GM12878 (cell line): Measurements from ENCODE around the gene DIDO1. TPM values are rescaled to one million over a fixed set of nuclear protein-coding genes. Genes with fewer than 3 reads are reported as not detected.

Experiments
- ATAC-seq: fragments of 200-7000 bp; cut with Tn5 transposase; 3 replicates; pipeline ENCODE4 v1.9.1; 2020; ENCODE audit warnings: mild to moderate bottlenecking, moderate library complexity
- BruUV-seq: library from RNA; stranded (reverse); fragments of 400-500 nt; replicated peaks from 2 replicates; lab custom pipeline; 2021; lab: Mats Ljungman, UMichigan
- CTCF ChIA-PET: fragments of 300-600 bp; sonication (Branson Sonifier 250); formaldehyde crosslinking; extraction: SDS; loops from one replicate; lab custom pipeline; 2021; ENCODE audit warnings: inconsistent platforms; lab: Yijun Ruan, JAX
- POLR2A ChIA-PET: fragments of 350-600 bp; formaldehyde crosslinking; extraction: SDS; loops from one replicate; lab custom pipeline; 2021; ENCODE audit warnings: inconsistent platforms; lab: Charles Lee
- RAD21 ChIA-PET: fragments of 300-600 bp; sonication (Branson Sonifier 250); formaldehyde crosslinking; loops from one replicate; lab custom pipeline; 2023; ENCODE audit warnings: antibody characterized with exemption; ENCODE audit not compliant: unreplicated experiment; lab: Charles Lee
- SMC1A ChIA-PET: fragments of 300-600 bp; sonication (Branson Sonifier 250); formaldehyde crosslinking; loops from one replicate; lab custom pipeline; 2023; ENCODE audit not compliant: unreplicated experiment, uncharacterized antibody; lab: Charles Lee
- DNase-seq: peaks from one replicate; pipeline ENCODE4 v3.0.0-alpha.2; 2011; ENCODE audit warnings: low read depth, low spot score
- FAIRE-seq: peaks from 3 replicates; lab custom pipeline; 2011; peaks lifted over from hg19 to GRCh38; lab: Jason Lieb, UNC
- H2AFZ ChIP-seq: 2 replicates; pipeline ENCODE4 v1.6.0; 2011; ENCODE audit warnings: low read depth, low read length, control low read depth; ENCODE audit not compliant: control insufficient read depth
- H3K27ac ChIP-seq: 2 replicates; pipeline ENCODE4 v1.5.1; 2011; ENCODE audit warnings: control low read depth; ENCODE audit not compliant: control insufficient read depth, insufficient read depth
- H3K27me3 ChIP-seq, 2 experiments: replicated peaks in 1 of 2; 2 replicates each; pipeline versions ENCODE4 v1.6.0 to v1.6.1; 2011; ENCODE audit warnings: low read length in 1 of 2; ENCODE audit not compliant: control insufficient read depth in 2 of 2, insufficient read depth in 2 of 2
- H3K36me3 ChIP-seq, 2 experiments: 2 replicates each; pipeline ENCODE4 v1.5.1; 2011; ENCODE audit warnings: low read length in 1 of 2; ENCODE audit not compliant: control insufficient read depth in 2 of 2, insufficient read depth in 2 of 2
- H3K4me1 ChIP-seq: 2 replicates; pipeline ENCODE4 v1.6.1; 2011; ENCODE audit warnings: mild to moderate bottlenecking, low read length, moderate library complexity, mixed read lengths; ENCODE audit not compliant: control insufficient read depth, insufficient read depth
- H3K4me2 ChIP-seq: 2 replicates; pipeline ENCODE4 v1.6.0; 2011; ENCODE audit warnings: control low read depth; ENCODE audit not compliant: control insufficient read depth, insufficient read depth
- H3K4me3 ChIP-seq: fragments of 200-600 bp; sonication (generic); 2 replicates; pipeline ENCODE4 v1.5.1; 2016
- H3K79me2 ChIP-seq: 2 replicates; pipeline ENCODE4 v1.6.0; 2011; ENCODE audit warnings: low read length; ENCODE audit not compliant: control insufficient read depth, insufficient read depth
- H3K9ac ChIP-seq: 2 replicates; pipeline ENCODE4 v1.8.0; 2011; ENCODE audit warnings: low read length, control low read depth, mixed read lengths; ENCODE audit not compliant: control insufficient read depth, insufficient read depth
- H3K9me3 ChIP-seq: replicated peaks from 3 replicates; pipeline ENCODE4 v1.5.1; 2011; ENCODE audit warnings: mild to moderate bottlenecking, low read length; ENCODE audit not compliant: control insufficient read depth, insufficient read depth
- H4K20me1 ChIP-seq: 2 replicates; pipeline ENCODE4 v1.6.0; 2011; ENCODE audit not compliant: control insufficient read depth, insufficient read depth
- ATF7 ChIP-seq: fragments of 450-650 bp; IDR thresholded peaks from 2 replicates; pipeline ENCODE4 v1.6.1; 2016; ENCODE audit warnings: low read depth, mild to moderate bottlenecking
- CREM ChIP-seq: IDR thresholded peaks from 2 replicates; pipeline ENCODE4 v1.6.1; 2014; ENCODE audit warnings: antibody characterized with exemption, low read depth
- IRF4 ChIP-seq: IDR thresholded peaks from 2 replicates; pipeline ENCODE4 v1.6.1; 2011; ENCODE audit warnings: low read depth, low read length
- POLR2A ChIP-seq: IDR thresholded peaks from 2 replicates; pipeline ENCODE4 v1.6.1; 2011; ENCODE audit warnings: low read depth, mild to moderate bottlenecking, low read length
- ZZZ3 ChIP-seq: IDR thresholded peaks from 2 replicates; pipeline ENCODE4 v1.6.1; 2011; ENCODE audit warnings: low read depth; ENCODE audit not compliant: control insufficient read depth, insufficient read length
- WGBS: methylation state at CpG from one replicate; pipeline ENCODE4 v1.1.6; 2016; ENCODE audit warnings: low lambda C conversion rate; ENCODE audit not compliant: insufficient replicate concordance, insufficient coverage; ENCODE audit errors: missing lambda C conversion rate; 5-methylcytosine and 5-hydroxymethylcytosine counted together
- in situ Hi-C: fragments of 300-500 bp; cut with MboI; formaldehyde crosslinking; loops from 9 replicates; pipeline ENCODE4 v1.14.3; 2018; ENCODE audit warnings: mixed read lengths
- intact Hi-C: fragments of 100-400 bp; cut with micrococcal nuclease; formaldehyde crosslinking; loops from one replicate; pipeline ENCODE4 v1.14.2; 2022; ENCODE audit not compliant: unreplicated experiment
- polyA plus RNA-seq, 11 experiments: library from polyadenylated mRNA; depleted of rRNA in 4 of 11; unstranded in 6 of 11; stranded (reverse) in 5 of 11; fragments of >200 nt; fragmentation: Nextera tagmentation in 4 of 11; fragmentation: Illumina TruSeq in 1 of 11; extraction: Ambion mirVana in 4 of 11; extraction: Trizol in 1 of 11; gene quantifications; 1 replicate in 1 of 11; 2 replicates in 10 of 11; pipeline versions ENCODE4 v1.2.1 to v1.2.3, GENCODE V29; 2011 to 2016; ENCODE audit warnings: inconsistent platforms in 2 of 11, missing spikeins in 2 of 11, low read depth in 1 of 11
- total RNA-seq, 4 experiments: library from RNA; depleted of rRNA in 3 of 4; stranded (reverse); fragments of >200 nt in 3 of 4; fragmentation: Illumina TruSeq in 1 of 4; extraction: Trizol in 1 of 4; gene quantifications; 2 replicates each; pipeline versions ENCODE4 v1.2.1 to v1.2.3, GENCODE V29; 2013 to 2021
- TF ChIP-seq, protein P1 (sequence below): fragments of 450-650 bp; IDR thresholded peaks from 2 replicates; pipeline ENCODE4 v1.6.1; 2017; ENCODE audit warnings: mild to moderate bottlenecking, low read depth, inconsistent platforms; ENCODE audit not compliant: poor library complexity, severe bottlenecking

Gene DIDO1
- total and polyA plus RNA-seq, 10 of the 15 experiments (the other 5 are each of a cell fraction or from before 2014, with no cell fraction given): 5.5 to 56.4 (median 38.4) TPM

DNA sequence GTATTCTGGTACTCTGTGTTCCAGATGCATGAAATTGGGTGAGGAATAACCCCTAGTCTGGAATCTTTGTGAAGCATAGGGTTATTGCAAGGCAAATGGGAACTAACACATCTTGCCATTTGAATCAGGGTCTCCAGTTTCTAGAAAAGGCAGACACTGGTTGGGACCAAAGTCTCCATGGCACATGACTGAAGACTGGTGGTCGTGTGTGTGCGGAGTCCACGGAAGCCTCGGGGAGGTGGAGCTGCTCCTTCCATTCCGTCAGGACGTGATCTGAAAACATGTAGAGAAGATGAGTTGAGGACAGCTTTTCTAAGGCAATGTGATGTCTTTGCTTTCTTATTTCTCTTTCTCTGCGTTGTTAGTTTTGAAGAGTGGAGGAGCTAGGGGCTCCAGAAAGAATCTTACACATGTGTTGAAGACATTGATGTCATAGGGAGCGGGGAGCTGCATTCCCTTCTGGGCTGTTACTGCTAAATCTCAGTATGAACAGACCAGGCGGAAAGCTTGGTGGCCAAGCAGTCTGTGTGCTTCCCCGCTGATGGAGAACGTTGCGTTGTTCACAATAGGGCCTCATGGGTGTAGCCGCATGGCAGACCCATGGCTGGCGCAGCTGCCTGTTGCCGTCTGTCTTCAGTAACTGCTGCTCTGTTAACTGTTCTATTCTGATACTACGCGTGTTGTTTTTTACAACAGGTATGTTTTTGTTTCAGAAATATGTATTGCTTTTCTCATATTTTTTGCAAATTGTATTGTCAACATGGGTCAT, 21.4 kb upstream of the DIDO1 start (continued):
- TF ChIP-seq, protein P1, sequence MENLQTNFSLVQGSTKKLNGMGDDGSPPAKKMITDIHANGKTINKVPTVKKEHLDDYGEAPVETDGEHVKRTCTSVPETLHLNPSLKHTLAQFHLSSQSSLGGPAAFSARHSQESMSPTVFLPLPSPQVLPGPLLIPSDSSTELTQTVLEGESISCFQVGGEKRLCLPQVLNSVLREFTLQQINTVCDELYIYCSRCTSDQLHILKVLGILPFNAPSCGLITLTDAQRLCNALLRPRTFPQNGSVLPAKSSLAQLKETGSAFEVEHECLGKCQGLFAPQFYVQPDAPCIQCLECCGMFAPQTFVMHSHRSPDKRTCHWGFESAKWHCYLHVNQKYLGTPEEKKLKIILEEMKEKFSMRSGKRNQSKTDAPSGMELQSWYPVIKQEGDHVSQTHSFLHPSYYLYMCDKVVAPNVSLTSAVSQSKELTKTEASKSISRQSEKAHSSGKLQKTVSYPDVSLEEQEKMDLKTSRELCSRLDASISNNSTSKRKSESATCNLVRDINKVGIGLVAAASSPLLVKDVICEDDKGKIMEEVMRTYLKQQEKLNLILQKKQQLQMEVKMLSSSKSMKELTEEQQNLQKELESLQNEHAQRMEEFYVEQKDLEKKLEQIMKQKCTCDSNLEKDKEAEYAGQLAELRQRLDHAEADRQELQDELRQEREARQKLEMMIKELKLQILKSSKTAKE: no peak
- no peak for TF ChIP-seq ATF7
- TF ChIP-seq CREM: no peak

DNA sequence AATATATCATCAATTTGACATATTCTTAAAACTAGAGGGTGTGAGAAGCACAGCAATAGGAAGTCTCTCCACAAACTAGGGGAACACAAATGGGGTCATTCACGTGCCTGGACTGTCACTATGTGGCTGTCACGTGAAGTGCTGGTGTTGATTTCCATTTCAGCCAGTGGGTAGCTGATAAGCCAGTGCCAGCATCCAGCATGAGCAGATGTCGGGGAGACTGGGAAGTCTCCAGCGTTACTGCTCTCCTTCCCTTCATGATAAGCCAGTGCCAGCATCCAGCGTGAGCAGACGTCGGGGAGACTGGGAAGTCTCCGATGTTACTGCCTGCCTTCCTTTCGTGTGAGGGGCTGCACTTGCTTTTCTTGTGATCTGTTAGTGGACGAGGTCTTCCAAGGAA, 20.6 kb upstream of the DIDO1 start:
- BruUV-seq: no TSS peak
- no peak overlapping the region for H3K9ac ChIP-seq
- ChIA-PET RAD21 (no interaction called here), CTCF (no interaction called here), POLR2A (no interaction called here), SMC1A (no interaction called here)
- DNase-seq (no peak), FAIRE-seq (no peak), ATAC-seq (no peak)
- H3K4me2 ChIP-seq: no peak overlapping the region
- H2AFZ ChIP-seq: no peak overlapping the region
- no peak for TF ChIP-seq ZZZ3
- no peak for TF ChIP-seq IRF4
- TF ChIP-seq POLR2A: 0 out of 2 replicates have a peak, but pooled peaks have one; percentile 36
- no peaks in the 10 kb centered on the region for H4K20me1 ChIP-seq
- in situ Hi-C loops (no loop called here), intact Hi-C loops (no loop called here)
- no peaks in the 10 kb centered on the region for H3K27me3 ChIP-seq
- no peaks in the 10 kb centered on the region for H3K4me1 ChIP-seq
- H3K27ac ChIP-seq: no peak overlapping the region
- no peak overlapping the region for H3K4me3 ChIP-seq
- H3K9me3 ChIP-seq: peaks cover 3% of the 10 kb centered on the region; the same call in 2 of the 3 replicates
- H3K79me2 ChIP-seq: peaks cover 4% of the 10 kb centered on the region
- 91% methylated on average over 10 of the region's 10 CpGs for WGBS
- H3K36me3 ChIP-seq: peaks cover 24 to 46% of the 10 kb centered on the region in 2 experiments
